ENCODE data around the gene SNX8.
A peak's percentile ranks its signal among the peaks of the same experiment; 100 is the strongest.

Gene SNX8

GRCh38 chr7:2314209-2314955, at the start of gene SNX8:
TSS of gene SNX8 (minus strand) at chr7:2314441. CDS start at chr7:2314421, 20 bp downstream.
- DNase-seq (ENCODE audit: low read depth), result peak; percentile 77
- H3K4me3 ChIP-seq (ENCODE audit: low read length), result peak within 1 kb of the TSS; percentile 83
- TF ChIP-seq, protein P1, sequence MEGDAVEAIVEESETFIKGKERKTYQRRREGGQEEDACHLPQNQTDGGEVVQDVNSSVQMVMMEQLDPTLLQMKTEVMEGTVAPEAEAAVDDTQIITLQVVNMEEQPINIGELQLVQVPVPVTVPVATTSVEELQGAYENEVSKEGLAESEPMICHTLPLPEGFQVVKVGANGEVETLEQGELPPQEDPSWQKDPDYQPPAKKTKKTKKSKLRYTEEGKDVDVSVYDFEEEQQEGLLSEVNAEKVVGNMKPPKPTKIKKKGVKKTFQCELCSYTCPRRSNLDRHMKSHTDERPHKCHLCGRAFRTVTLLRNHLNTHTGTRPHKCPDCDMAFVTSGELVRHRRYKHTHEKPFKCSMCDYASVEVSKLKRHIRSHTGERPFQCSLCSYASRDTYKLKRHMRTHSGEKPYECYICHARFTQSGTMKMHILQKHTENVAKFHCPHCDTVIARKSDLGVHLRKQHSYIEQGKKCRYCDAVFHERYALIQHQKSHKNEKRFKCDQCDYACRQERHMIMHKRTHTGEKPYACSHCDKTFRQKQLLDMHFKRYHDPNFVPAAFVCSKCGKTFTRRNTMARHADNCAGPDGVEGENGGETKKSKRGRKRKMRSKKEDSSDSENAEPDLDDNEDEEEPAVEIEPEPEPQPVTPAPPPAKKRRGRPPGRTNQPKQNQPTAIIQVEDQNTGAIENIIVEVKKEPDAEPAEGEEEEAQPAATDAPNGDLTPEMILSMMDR (conservative IDR thresholded peaks at IDR 0.05; ENCODE audit: low read length), result no peak

DNA sequence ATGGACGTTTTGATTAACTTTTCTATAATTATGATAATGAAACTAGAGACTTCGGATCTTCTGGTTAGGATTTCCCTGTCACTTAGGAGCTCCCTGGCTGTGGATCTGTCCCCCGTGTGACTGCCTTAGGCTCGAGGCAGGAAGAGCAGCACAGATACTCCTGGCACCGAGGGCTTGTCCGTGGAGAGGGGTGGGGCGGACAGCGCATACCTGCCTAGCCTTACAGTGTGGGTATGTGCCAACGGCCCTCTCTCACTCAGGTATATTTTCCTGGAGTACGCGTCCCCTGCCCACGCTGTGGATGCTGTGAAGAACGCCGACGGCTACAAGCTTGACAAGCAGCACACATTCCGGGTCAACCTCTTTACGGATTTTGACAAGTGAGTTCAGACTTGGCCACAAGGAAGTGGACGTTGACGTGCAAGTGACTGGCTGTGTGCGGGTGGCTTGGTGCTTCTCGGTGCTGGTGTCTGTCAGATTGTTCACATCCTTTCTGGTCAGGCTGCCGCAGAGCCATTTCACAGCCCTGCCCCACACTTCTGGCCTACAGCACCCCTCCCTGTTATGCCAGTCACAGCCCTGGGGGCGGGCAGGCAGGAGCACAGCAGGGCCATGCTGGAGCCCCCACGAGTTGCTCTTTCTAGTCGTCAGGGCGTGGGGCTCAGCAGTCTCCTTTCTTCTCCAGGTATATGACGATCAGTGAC, 48.3 kb upstream of the SNX8 start:
- H3K4me3 ChIP-seq (ENCODE audit: low read length), result no peak overlapping the region
- no peak for DNase-seq (ENCODE audit: low read depth)
- TF ChIP-seq, protein P1 (conservative IDR thresholded peaks at IDR 0.05; ENCODE audit: low read length), result no peak

- no peak for DNase-seq (ENCODE audit: low read depth)
- TF ChIP-seq, protein P1 (conservative IDR thresholded peaks at IDR 0.05; ENCODE audit: low read length), result no peak
- H3K4me3 ChIP-seq (ENCODE audit: low read length), result no peak overlapping the region
Observed at GRCh38 chr7:2360796-2361195, 46.6 kb upstream of the SNX8 start.

DNA sequence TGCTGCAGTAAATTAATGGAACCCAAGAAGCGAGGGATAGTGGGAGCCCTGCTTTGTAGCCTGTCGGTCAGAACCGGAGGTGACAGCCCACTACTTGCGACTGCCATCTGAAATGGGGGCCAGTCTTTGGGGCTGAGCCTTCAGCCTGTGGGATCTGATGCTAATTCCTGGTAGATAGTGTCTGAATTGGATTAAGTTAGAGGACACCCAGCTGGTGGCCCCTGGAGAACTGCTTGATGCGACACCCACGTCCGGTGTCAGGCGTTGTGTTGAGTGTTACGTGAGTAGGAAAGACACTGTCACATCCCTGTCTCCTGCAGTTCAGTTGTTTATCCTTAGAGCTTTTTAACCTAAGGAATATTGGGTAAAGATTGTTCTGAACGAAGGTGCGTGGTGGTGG, 45.4 kb upstream of the SNX8 start:
- H3K4me3 ChIP-seq (ENCODE audit: low read length), result no peak overlapping the region

GRCh38 chr7:2358968-2359527, 44.8 kb upstream of the SNX8 start:
- DNase-seq (ENCODE audit: low read depth), result no peak
- TF ChIP-seq, protein P1 (conservative IDR thresholded peaks at IDR 0.05; ENCODE audit: low read length), result no peak
- no peak overlapping the region for H3K4me3 ChIP-seq (ENCODE audit: low read length)

More for the DNA sequence above, 45.4 kb upstream of the SNX8 start:
- DNase-seq (ENCODE audit: low read depth), result no peak
- TF ChIP-seq, protein P1 (conservative IDR thresholded peaks at IDR 0.05; ENCODE audit: low read length), result no peak

- no peak overlapping the region for H3K4me3 ChIP-seq (ENCODE audit: low read length)
- TF ChIP-seq, protein P1 (conservative IDR thresholded peaks at IDR 0.05; ENCODE audit: low read length), result no peak
- DNase-seq (ENCODE audit: low read depth), result no peak
Observed at GRCh38 chr7:2357571-2357970, 43.3 kb upstream of the SNX8 start.

All from AG10803 (cell line).